CD1c-positive myeloid dendritic cell (primary cell): ENCODE data around the gene HIF1A.
"Not testable (repeated sequence)": the region's sequence is repeated elsewhere in the genome, so short reads cannot be mapped to it uniquely, and the experiment has no call there.

Source experiments
- DNase-seq: peaks from one replicate; pipeline ENCODE4 v3.0.0-alpha.2; 2016; ENCODE audit errors: extremely low spot score

HIF1A gene

GRCh38 chr14:61673305-61673704, 22.0 kb upstream of the HIF1A start:
- DNase-seq, result no peak

GRCh38 chr14:61675291-61675690, 20.0 kb upstream of the HIF1A start:
- no peak for DNase-seq

DNA sequence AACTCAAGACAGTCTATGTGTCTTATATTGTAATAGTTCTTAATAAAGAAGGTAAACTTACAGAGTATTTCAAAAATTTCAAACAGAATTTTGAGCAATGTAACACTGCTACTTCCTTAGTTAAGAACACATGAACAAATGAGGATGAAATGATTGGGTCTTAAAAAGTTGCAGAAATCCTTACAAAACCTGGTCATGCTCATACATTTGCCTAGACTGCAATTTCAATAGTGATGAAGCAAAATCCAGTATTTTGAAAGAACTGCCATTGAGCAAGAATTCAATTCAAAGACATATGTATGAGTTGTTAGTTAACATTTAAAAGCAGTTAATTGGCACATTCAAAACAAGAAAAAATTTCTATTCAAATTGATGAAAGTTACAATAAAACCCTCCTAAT, 17.8 kb upstream of the HIF1A start:
- peak; percentile 52 for DNase-seq

DNA sequence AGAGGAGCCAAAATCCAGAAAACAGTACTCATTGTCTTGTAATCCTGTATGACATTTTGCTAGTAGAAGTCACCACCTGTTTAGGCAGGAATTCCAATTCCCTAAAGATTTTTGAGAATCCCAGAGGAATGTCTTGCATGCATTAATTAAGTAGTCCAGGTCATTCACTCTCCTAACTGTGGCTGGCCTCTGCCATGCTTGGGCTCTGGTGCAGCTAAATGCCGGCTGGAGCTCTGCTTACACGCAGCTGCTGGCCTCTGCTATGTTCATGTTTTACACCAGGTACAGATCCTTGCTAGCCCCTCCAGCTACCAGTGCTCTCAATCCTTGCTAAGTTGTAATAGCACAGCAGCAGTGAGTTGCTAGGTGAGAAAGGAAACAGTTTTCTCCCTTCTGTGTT, 16.3 kb upstream of the HIF1A start:
- no peak for DNase-seq

DNA sequence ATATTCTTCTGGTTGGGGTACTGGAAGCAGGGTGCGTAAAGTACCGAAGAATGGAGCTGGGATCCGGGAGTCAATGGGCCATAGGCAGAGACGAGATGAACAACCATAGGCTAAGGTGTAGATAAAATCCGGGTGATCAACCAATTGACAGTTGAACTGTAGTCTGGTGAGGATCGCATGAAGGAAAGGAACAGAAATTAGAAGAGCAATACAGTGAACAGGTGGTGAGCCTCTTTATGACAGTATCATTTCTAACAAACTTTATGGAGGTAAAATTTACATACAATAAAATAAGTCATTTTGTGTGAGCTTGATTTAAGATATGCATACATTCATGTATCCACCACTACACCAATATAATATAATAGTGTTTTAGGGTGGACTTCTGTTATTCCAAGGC, 13.9 kb upstream of the HIF1A start:
- no peak for DNase-seq

DNA sequence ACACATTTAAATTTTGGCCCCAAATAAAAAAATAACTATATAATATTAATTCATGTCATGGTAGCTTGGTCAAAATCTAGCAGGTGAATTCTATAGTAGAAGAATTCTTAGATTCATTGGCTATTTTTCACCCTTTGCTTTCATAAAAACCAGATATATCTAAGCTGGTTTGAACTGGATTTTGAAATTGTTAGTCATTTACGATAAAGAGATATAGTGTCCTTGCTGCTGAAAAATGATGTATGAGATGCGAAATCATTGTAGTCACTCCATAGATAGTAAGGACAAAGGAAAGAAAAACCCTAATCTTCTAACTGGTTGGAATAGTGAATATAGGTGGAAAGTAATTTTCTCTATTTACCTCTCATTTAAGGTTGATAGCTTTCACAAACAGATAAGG, 12.2 kb upstream of the HIF1A start:
- DNase-seq, result no peak

- no peak for DNase-seq
These were observed 5.3 kb upstream of the HIF1A start for GRCh38 chr14:61690039-61690438.

GRCh38 chr14:61690982-61691381, 4.3 kb upstream of the HIF1A start:
- no peak for DNase-seq

DNA sequence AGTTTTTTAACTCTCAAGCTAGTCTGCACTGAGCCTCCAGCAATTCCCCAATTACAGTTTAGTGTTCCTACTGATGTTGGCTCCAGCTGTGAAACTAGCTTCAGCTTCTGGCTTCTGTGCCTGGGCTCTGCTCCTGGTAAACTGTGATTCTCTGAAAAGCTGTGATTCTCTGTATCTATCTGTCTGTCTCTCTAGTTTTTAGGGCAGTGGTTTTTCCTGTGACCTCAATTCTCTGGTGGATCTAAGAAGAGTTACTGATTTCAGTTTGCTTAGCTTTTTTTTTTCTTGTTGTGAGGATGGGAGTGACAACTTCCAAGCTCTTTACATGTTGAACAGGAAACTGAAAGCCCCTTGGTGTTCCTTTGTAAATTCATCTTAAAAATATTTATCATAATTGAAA, 3.8 kb upstream of the HIF1A start:
- no peak for DNase-seq

DNA sequence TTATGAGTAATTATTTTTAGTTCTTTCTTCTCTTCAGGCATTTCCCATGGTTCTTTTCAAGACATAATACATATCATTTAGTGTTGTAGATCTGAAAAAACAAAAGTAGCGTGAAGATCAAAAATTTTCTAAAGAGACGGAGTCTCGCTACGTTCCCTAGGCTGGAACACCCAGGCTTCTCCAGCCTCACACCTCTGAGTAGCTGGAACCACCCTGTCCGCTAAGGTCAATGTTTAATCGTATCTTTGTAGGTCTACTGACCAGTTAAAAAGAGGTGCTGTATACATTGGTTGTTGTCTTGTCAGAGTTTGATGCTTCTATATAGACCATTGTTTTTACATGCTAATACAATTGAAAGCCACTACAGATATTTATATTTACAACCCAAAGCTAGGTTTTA, 1.3 kb upstream of the HIF1A start:
- DNase-seq, result no peak

GRCh38 chr14:61695695-61696527, 598 bp downstream of the HIF1A start:
- DNase-seq, result peak; percentile 61

- no peak for DNase-seq
These were observed 1.5 kb downstream of the HIF1A start for GRCh38 chr14:61696753-61697318.

GRCh38 chr14:61698206-61698980, 3.1 kb downstream of the HIF1A start:
- DNase-seq, result peak; percentile 12

- DNase-seq, result no peak
These were observed 3.7 kb downstream of the HIF1A start for GRCh38 chr14:61699027-61699426.

DNA sequence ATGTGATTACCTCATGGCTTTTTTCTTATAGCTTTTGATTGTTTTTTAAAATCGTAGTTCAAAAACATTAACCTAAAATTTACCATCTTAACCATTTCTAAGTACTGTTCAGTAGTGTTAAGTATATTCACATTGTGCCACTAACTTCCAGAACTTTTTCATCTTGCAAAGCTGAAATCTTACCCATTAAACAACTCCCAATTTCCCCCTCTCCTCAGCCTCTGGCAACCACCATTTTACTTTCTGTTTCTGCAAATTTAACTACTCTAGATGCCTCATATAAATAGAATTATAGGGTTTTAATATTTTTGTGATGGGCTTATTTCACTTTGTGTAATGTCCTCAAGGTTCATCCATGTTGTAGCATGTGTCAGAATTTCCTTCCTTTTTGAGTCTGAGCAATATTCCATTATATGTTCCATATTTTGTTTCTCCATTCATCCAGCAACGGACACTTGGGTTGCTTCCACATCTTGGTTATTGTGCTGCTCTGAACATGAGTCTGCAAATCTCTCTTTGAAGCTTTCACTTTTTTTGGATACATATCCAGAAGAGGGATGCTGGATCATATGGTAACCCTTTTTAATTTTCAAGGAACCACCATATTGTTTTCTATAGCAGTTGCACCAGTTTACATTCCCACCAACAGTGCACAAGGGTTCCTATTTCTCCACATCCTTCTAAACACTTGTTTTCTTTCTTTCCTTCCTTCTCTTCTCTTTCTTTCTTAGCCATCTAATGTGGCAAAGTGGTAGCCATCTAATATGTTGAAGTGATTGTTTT, 5.0 kb downstream of the HIF1A start:
- DNase-seq, result no peak

DNA sequence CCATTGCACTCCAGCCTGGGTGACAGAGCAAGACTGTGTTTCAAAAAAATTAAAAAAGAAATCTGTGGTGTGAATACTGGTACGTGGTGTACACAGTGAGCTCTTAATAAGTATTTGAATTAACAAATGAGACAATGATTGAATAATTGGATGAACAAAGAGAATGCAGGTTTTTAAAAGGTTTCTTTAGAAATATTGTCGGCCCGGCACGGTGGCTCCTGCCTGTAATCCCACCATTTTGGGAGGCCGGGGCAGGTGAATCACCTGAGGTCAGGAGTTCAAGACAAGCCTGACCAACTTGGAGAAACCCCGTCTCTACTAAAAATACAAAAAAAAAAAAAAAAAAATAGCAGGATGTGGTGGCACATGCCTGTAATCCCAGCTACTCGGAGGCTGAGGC, 6.6 kb downstream of the HIF1A start:
- no peak for DNase-seq

DNA sequence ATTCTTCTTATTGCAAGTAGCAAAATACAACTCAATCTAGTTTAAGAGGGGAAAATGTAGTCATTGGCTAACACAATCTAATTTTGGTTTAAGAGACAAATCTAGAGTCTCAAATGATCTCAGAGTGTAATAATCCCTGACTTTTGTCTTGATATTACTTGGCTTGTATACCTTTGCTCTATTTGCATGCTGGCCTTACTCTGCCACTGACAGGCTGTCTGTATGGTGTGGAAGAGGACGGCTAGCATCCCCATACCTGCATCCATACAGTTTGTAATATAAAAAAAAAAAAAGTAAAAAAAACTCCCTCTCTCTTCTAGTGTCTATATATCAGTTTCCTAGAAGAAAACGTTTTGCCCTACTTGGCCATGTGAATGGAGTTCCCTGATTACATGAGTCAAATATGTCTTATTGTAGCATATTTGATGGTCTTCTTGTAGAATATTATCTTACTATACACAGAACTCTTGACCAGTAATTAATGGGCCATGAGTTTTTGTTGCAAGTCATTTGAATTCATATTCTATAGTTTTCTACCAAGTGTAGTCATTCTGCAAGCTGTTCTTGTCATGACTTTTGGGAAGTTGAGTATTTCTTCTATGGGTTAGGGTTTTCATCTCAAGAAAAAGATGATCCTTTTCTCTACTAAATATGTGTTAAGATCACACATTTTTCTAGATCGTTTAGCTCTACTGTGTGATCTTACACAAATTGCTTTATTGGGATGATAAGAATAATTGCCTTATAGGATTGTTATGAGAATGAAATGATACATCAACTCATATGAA, 8.2 kb downstream of the HIF1A start:
- no peak for DNase-seq

DNA sequence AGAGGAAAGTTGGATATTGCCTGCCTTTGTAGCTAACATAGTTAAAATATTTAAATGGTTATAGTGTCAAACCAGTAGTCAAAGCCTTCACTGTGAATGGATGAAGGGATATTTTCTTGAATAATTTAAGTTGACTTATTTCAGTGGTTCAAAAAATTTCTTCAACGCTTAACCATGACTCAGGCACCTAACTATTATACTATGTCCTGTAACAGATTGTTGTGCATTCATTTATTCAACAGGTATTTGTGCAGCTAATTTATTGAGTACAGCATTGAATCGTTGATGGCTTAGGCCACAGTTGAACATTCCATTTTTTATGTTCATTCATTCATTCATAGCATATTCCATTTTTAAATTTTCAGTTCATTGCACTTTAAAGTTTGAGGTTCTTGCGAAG, 9.2 kb downstream of the HIF1A start:
- no peak for DNase-seq

DNA sequence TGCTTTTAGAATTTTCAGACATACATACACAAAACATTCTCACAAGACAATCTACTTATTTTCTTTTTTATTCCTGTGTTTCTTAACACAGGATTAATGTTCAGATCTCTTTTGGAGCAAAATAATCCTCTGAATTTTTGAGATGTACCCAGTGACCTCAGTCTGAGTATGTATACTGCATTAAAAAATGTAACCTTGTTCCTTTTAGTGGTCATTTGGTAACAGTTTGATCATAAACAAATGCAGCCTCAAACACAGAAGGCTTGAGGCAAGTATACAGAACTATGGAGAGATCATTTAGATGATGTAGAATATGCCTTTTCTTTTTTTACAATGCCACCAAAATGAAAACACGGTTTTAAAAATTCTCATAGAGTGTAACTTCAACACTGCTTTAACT, 9.7 kb downstream of the HIF1A start:
- no peak for DNase-seq

GRCh38 chr14:61706096-61706690, 10.9 kb downstream of the HIF1A start:
- no peak for DNase-seq

DNA sequence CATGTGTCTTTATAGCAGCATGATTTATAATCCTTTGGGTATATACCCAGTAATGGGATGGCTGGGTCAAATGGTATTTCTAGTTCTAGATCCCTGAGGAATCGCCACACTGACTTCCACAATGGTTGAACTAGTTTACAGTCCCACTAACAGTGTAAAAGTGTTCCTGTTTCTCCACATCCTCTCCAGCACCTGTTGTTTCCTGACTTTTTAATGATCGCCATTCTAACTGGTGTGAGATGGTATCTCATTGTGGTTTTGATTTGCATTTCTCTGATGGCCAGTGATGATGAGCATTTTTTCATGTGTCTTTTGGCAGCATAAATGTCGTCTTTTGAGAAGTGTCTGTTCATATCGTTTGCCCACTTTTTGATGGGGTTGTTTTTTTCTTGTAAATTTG, 12.5 kb downstream of the HIF1A start:
- not testable (repeated sequence) for DNase-seq
